Measurements from ENCODE around the gene FST.

Gene FST, protein sequence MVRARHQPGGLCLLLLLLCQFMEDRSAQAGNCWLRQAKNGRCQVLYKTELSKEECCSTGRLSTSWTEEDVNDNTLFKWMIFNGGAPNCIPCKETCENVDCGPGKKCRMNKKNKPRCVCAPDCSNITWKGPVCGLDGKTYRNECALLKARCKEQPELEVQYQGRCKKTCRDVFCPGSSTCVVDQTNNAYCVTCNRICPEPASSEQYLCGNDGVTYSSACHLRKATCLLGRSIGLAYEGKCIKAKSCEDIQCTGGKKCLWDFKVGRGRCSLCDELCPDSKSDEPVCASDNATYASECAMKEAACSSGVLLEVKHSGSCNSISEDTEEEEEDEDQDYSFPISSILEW

DNA sequence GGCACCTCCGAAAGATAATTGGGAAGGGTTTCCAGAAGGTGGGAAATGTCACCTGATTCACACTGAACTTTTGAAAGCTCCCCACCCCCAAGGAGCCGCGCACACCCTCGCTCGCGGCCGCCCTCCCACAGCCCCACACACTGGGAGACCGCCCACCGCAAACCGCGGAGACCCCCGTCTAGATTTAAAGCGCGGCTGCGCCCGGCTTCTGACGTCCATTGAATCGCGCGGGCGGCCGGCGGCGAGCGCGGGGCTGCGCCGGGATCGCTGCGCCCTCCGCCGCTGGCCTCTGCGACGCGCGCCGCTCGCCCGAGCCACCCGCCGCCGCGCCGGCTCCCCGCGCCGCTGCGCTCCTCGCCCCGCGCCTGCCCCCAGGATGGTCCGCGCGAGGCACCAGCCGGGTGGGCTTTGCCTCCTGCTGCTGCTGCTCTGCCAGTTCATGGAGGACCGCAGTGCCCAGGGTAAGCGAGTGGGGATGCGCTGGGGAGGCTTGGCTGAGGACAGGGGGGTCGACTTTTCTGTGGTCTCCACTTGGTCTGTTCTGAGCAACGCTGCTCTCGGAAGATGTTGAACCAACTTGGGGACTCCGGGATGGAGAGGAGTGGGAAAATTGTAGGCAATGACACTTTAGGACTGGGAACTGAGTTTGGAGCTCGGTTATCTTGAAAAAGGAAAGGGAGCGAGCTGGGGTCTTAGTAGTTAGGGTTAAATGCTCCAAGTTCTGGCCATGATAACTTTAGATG, at the start of gene FST:
TSS of gene FST (plus strand) at position 214 of the 743 bp plus-strand sequence. CDS start at position 377, 163 bp downstream.
- H3K4me3 ChIP-seq (ENCODE audit: low read depth, low read length), result peak within 1 kb of the TSS; percentile 63

DNA sequence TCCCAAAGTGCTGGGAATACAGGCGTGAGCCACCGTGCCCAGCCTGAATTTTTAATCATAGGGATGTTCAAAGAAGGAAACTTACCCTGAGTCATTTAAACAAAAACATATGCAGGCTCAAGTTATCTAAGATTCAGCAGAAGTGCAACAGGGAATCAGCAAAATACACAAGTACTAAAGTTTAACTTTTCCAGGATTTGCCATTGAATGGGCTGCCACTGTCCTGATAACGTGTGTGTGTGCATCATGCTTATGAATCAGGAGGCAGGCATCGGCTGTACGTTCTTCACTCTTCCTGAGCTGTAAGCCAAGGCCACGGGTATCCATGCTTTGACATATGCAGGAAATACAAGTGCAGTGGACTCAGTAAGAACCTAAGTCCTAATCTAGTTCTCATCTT, 48.8 kb upstream of the FST start:
- no peak overlapping the region for H3K4me3 ChIP-seq (ENCODE audit: low read depth, low read length)
- DNase-seq (ENCODE audit: low read depth), result no peak

More for the DNA sequence above, at the start of gene FST:
- no peak for DNase-seq (ENCODE audit: low read depth)

GRCh38 chr5:53433026-53433425, 47.4 kb upstream of the FST start:
- no peak for DNase-seq (ENCODE audit: low read depth)
- H3K4me3 ChIP-seq (ENCODE audit: low read depth, low read length), result no peak overlapping the region

- DNase-seq (ENCODE audit: low read depth), result no peak
- no peak overlapping the region for H3K4me3 ChIP-seq (ENCODE audit: low read depth, low read length)
These were observed 45.9 kb upstream of the FST start for GRCh38 chr5:53434541-53434940.

- DNase-seq (ENCODE audit: low read depth), result no peak
- H3K4me3 ChIP-seq (ENCODE audit: low read depth, low read length), result no peak overlapping the region
These were observed 43.8 kb upstream of the FST start for GRCh38 chr5:53436480-53437191.

GRCh38 chr5:53438079-53438478, 42.4 kb upstream of the FST start:
- DNase-seq (ENCODE audit: low read depth), result no peak

DNA sequence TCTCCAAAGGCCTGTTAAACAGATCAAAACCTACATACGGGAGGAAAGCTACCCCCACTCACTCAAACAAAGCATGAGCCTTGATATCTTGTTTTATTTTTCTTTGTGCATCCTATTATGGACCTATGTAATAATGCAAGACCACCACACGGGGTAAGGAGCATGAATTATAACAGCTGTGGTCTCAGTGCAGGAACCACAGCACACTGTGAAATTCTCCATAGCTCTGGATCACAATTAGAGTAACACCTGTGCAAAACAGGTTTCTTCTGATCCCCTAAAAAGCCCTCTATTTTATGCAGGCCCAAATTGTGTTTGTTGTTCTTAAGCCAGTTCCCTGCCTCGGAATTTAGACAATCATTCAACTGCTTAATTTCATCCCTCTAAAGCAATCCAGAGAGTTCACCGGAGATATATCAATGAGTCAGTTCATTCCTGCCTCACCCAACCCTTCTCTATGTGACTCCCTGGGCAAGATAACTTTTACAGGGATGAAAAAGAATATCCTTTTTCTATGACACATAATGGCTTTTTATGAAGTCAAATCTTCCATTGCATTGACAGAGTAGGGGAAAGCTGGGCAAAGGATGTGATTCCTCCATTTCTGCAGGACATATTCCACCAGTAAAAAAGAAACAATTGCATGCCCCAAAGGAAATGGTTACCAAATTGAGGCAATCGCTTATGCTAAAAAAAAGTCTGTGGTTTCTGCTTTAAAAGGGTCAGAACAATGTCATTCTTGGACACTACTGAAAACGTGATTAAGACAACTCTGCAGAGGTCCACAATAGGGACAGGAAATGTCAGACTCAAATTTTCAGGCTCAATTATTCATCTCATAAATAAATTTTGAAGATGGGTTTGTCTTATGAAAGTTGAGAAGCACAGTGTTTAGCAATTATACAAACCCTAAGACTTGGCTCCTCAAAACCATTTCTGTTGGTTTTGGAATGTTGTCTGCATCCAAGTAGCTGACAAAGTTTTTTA, 41.6 kb upstream of the FST start:
- no peak overlapping the region for H3K4me3 ChIP-seq (ENCODE audit: low read depth, low read length)
- DNase-seq (ENCODE audit: low read depth), result no peak

More at GRCh38 chr5:53438079-53438478, 42.4 kb upstream of the FST start:
- H3K4me3 ChIP-seq (ENCODE audit: low read depth, low read length), result no peak overlapping the region

GRCh38 chr5:53442961-53443360, 37.5 kb upstream of the FST start:
- no peak overlapping the region for H3K4me3 ChIP-seq (ENCODE audit: low read depth, low read length)

DNA sequence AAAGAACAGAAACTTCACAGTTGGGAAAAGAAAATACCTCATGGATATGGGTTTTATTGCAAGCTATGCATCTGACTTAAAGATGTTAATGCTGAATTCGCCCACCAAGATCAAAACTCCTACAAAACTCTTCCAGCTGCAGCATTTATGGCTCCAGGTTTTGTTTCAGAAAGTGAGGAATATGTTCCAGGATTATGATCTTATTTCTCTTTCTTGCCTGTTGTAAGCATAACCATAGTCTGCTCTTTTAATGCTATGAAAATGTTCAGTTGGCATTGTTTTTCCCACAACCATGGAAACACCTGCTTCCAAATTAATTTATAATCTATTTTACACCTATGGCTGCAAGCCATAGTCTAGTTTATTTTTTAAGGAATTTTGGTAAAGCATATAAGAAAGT, 34.9 kb upstream of the FST start:
- no peak overlapping the region for H3K4me3 ChIP-seq (ENCODE audit: low read depth, low read length)
- no peak for DNase-seq (ENCODE audit: low read depth)

More at GRCh38 chr5:53442961-53443360, 37.5 kb upstream of the FST start:
- DNase-seq (ENCODE audit: low read depth), result no peak

GRCh38 chr5:53446908-53447307, 33.5 kb upstream of the FST start:
- no peak for DNase-seq (ENCODE audit: low read depth)
- no peak overlapping the region for H3K4me3 ChIP-seq (ENCODE audit: low read depth, low read length)

DNA sequence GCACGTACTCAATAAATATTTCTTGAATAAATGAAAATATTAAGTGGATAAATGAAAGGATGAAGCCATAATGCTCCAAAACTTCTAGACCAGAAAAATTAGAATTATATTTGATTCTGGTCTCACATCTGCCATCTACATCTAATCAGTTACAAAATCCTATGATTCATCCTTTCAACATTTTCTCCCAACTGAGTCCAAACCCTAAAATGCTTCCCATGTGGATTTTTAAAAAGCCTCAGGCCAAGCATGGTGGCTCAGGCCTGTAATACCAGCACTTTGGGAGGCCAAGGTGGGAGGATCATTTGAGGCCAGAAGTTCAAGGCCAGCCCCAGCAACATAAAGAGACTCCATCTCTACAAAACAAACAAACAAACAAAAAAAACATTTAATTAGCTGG, 31.6 kb upstream of the FST start:
- no peak for DNase-seq (ENCODE audit: low read depth)

DNA sequence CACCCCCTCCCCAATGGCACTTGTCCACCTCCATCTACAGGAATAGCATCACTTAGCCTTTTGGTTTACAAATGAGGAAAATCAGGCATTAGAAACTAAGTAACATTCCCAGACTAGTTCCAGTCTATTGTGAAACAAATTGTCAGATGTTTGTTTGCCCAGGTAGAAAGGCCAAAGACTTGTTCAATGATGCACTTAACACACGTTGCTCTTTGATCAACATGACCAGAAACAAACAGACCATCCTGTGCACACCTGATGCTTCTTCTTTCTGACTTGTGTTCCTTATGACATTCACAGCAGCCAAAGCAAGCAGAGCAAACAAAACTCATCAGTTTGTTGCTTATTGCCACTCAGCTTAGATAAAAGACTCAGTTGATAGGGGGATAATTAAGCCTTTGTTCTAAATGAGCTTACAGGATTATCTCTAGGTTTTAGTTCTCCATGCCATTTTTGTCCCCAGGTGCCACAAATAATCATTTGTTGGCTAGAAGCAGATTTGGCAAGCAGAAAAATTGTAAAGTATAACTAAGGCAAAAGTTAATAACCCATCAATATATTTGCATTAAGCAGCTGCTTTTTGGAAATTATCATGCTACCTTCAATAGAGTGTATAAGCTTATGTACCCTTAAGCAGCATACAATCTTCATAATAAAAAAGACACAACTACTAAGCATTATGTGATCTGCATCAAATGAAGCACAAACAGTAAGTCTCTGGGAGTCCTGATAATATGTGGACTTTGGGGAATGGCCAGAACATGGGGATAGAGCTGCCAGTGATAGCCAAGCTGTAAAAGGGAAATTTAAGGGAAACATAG, 26.3 kb upstream of the FST start:
- DNase-seq (ENCODE audit: low read depth), result no peak
- no peak overlapping the region for H3K4me3 ChIP-seq (ENCODE audit: low read depth, low read length)

More for the DNA sequence above, 31.6 kb upstream of the FST start:
- H3K4me3 ChIP-seq (ENCODE audit: low read depth, low read length), result no peak overlapping the region

GRCh38 chr5:53454719-53455000, 25.8 kb upstream of the FST start:
- no peak for DNase-seq (ENCODE audit: low read depth)
- no peak overlapping the region for H3K4me3 ChIP-seq (ENCODE audit: low read depth, low read length)

- DNase-seq (ENCODE audit: low read depth), result no peak
- no peak overlapping the region for H3K4me3 ChIP-seq (ENCODE audit: low read depth, low read length)
These were observed 24.1 kb upstream of the FST start for GRCh38 chr5:53456366-53456765.

GRCh38 chr5:53463909-53464621, 16.4 kb upstream of the FST start:
- no peak for DNase-seq (ENCODE audit: low read depth)
- H3K4me3 ChIP-seq (ENCODE audit: low read depth, low read length), result no peak overlapping the region

DNA sequence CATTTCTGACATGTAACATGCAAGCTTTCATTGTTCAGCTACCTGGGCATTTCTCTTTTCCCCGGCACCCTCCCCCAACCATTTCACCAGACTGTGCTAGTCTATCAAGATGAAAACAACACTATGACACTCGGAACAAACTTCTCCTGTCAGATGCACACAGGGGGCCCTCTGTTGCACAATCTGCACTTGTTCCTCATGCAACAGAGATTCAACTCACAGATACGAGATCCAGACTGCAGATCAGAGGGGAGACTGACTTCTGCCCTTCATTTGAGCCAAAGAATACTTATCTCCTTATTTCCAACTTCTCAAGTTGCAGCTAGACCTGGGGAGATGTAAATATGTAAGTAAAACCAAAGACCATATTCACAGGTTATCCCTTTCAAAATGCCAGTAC, 15.7 kb upstream of the FST start:
- no peak overlapping the region for H3K4me3 ChIP-seq (ENCODE audit: low read depth, low read length)
- no peak for DNase-seq (ENCODE audit: low read depth)

- DNase-seq (ENCODE audit: low read depth), result no peak
- H3K4me3 ChIP-seq (ENCODE audit: low read depth, low read length), result no peak overlapping the region
These were observed 10.3 kb upstream of the FST start for GRCh38 chr5:53469946-53470687.

Data from skeletal muscle cell (primary cell).